Activated naive CD8-positive, alpha-beta T cell treated with anti-CD3 and anti-CD28 coated beads, Interleukin-2, amount 50 U/mL, for 24 hours (primary cell): ENCODE results near the gene ZNF23.

ENCODE experiments used
- ATAC-seq: fragments of 150-1000 bp; cut with Tn5 transposase; one replicate; pipeline ENCODE4 v1.10.0; 2021
- DNase-seq: peaks from one replicate; pipeline ENCODE4 v3.0.0; 2021
- H3K27ac Mint-ChIP-seq: one replicate; pipeline ENCODE4 v1.8.0; 2021; ENCODE audit warnings: mild to moderate bottlenecking, mixed read lengths
- H3K27me3 Mint-ChIP-seq: one replicate; pipeline ENCODE4 v1.8.0; 2021; ENCODE audit warnings: mixed read lengths
- H3K36me3 Mint-ChIP-seq: one replicate; pipeline ENCODE4 v1.8.0; 2021; ENCODE audit warnings: low read depth, mixed read lengths
- H3K4me1 Mint-ChIP-seq: one replicate; pipeline ENCODE4 v1.8.0; 2021; ENCODE audit warnings: mixed read lengths
- H3K4me3 Mint-ChIP-seq: one replicate; pipeline ENCODE4 v1.8.0; 2021; ENCODE audit warnings: mild to moderate bottlenecking, moderate library complexity, mixed read lengths
- H3K9me3 Mint-ChIP-seq: one replicate; pipeline ENCODE4 v1.8.0; 2021; ENCODE audit warnings: mixed read lengths

The ZNF23 gene

GRCh38 chr16:71448274-71448866 is 13.7 kb downstream of the ZNF23 start:
- H3K36me3 Mint-ChIP-seq, result peaks cover 72% of the 10 kb centered on the region
- no peak overlapping the region for H3K4me3 Mint-ChIP-seq
- peaks cover 75% of the 10 kb centered on the region for H3K9me3 Mint-ChIP-seq
- no peak for DNase-seq
- no peaks in the 10 kb centered on the region for H3K27me3 Mint-ChIP-seq
- no peaks in the 10 kb centered on the region for H3K4me1 Mint-ChIP-seq
- H3K27ac Mint-ChIP-seq, result no peak overlapping the region
- ATAC-seq, result no peak

- H3K27me3 Mint-ChIP-seq, result peaks cover 15% of the 10 kb centered on the region
- no peaks in the 10 kb centered on the region for H3K4me1 Mint-ChIP-seq
- peaks cover 34% of the 10 kb centered on the region for H3K9me3 Mint-ChIP-seq
- ATAC-seq, result no peak
- peaks cover 26% of the 10 kb centered on the region for H3K36me3 Mint-ChIP-seq
- H3K4me3 Mint-ChIP-seq, result no peak overlapping the region
- no peak for DNase-seq
- H3K27ac Mint-ChIP-seq, result no peak overlapping the region
Observed at GRCh38 chr16:71443714-71444113, 18.3 kb downstream of the ZNF23 start.

DNA sequence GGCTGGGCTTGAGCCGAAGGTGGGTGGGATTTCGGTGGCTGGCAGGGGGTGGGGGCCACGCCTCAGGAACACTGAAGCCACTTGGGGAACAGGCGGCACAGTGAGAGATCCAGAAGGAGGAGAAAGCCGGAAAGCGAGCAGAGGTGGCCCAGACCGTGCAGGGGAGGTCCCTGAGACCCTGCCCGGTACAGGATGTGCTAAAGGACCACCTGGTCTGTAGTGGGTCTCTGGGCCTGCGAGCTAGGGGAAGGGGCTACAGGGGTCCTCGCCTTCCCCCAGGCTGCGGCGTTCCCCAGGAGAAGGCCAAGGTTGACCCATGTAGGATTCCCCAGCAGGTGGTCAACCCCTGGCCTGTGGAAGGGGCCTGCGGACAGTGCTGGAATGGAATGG is 20.0 kb downstream of the ZNF23 start, which contains the start of gene TLE7:
TSS of gene TLE7 (minus strand) at position 4 of the 390 bp plus-strand sequence. CDS start 8,730 bp downstream, outside the sequence.
- H3K27ac Mint-ChIP-seq, result no peak within 1 kb of the TSS
- no peak within 1 kb of the TSS for H3K4me3 Mint-ChIP-seq
- peaks cover 19% of the 10 kb centered on the region for H3K9me3 Mint-ChIP-seq
- no peaks in the 10 kb centered on the region for H3K4me1 Mint-ChIP-seq
- ATAC-seq (no peak), DNase-seq (no peak)
- peaks cover 9% of the 10 kb centered on the region for H3K36me3 Mint-ChIP-seq
- H3K27me3 Mint-ChIP-seq, result peaks cover 25% of the 10 kb centered on the region

GRCh38 chr16:71441348-71442050 is 20.5 kb downstream of the ZNF23 start:
- peak; percentile 20 for ATAC-seq
- H3K9me3 Mint-ChIP-seq, result peaks cover 19% of the 10 kb centered on the region
- peak; percentile 54 for DNase-seq
- peaks cover 8% of the 10 kb centered on the region for H3K36me3 Mint-ChIP-seq
- H3K4me3 Mint-ChIP-seq, result no peak overlapping the region
- H3K4me1 Mint-ChIP-seq, result no peaks in the 10 kb centered on the region
- peaks cover 25% of the 10 kb centered on the region for H3K27me3 Mint-ChIP-seq
- H3K27ac Mint-ChIP-seq, result no peak overlapping the region

DNA sequence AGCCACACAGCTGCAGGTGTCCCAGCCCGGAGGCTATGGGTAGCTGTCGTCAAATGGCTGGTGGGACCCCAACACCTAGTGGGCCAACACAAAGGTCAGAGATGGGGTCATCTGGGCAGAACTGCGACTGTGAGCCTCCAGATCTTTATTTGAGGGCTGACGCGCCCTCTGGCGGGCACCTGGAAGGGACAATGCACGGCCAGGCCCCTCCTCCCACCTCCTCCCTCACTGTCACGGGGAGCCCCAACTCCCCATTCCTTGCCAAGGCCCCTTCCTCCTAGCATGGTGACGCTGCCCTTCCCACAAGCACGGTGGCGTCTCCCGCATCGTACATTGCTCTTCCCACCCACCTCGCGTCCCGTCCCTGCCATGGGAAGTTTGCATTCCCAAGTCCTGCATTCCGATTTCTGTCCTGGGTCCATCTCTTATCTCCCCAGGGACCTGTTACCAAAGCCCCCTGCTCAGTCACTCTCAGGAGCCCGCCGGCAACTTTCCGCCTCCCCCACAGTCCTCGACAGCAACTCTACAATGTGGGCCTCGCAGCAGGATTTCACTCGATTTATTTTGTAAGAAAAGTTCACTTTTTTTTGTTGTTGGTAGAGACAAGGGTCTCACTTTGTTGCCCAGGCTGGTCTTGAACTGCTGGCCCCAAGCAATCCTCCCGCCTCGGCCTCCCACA is 21.2 kb downstream of the ZNF23 start:
- no peak for ATAC-seq
- H3K9me3 Mint-ChIP-seq, result peaks cover 16% of the 10 kb centered on the region
- H3K27me3 Mint-ChIP-seq, result peaks cover 27% of the 10 kb centered on the region

GRCh38 chr16:71439523-71439922 is 22.5 kb downstream of the ZNF23 start:
- H3K4me1 Mint-ChIP-seq, result no peaks in the 10 kb centered on the region
- ATAC-seq (no peak), DNase-seq (no peak)
- peaks cover 4% of the 10 kb centered on the region for H3K36me3 Mint-ChIP-seq
- H3K27me3 Mint-ChIP-seq, result peaks cover 27% of the 10 kb centered on the region
- no peak overlapping the region for H3K27ac Mint-ChIP-seq
- H3K4me3 Mint-ChIP-seq, result no peak overlapping the region
- peaks cover 8% of the 10 kb centered on the region for H3K9me3 Mint-ChIP-seq

More for the DNA sequence above, 21.2 kb downstream of the ZNF23 start:
- Mint-ChIP-seq H3K4me1 (no peaks in the 10 kb centered on the region), H3K27ac (no peak overlapping the region), H3K36me3 (peaks cover 6% of the 10 kb centered on the region), H3K4me3 (no peak overlapping the region)
- DNase-seq, result peak; percentile 17

DNA sequence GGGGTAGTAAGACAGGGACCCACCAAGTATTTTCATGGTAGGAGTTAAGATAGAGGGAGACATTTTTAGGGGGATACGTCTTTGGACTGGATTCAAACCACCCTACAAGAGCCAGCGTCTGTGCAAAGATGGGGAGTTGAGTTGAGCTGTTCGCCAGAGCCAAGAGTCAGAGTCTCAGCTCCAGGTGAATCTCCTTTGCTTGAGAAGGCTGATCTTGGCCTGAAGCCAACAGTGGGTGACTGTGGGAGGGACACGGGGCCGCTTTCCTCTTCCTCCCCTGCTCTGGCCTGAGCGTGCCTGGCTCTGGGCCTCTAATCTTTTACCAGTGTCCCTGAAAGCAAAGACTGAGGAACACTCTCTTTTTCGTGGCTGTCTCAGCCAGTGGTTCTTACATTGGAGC is 25.6 kb downstream of the ZNF23 start:
- Mint-ChIP-seq H3K27me3 (peaks cover 35% of the 10 kb centered on the region), H3K36me3 (no peaks in the 10 kb centered on the region), H3K4me3 (no peak overlapping the region), H3K27ac (no peak overlapping the region), H3K4me1 (no peaks in the 10 kb centered on the region), H3K9me3 (no peaks in the 10 kb centered on the region)
- no peak for DNase-seq
- ATAC-seq, result no peak

DNA sequence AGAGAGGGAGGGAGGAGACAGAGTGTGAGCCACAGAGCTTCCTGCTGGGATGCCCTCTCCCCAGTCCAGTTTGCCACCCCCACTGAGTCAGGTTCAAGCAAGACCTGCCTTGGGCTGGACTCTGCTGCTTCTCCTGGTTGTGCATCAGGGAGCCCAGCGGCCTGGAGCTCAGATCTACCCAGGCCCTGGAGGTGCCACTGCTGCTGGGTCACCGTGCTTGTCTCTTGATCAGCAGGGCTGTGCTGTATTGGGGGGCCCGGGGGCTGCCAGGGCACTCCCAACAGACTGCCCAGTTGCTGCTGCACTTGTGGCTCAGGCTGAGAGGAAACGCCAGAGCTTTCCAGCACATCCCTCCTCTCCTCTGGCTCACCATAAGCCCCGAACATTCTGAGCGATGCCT is 29.1 kb downstream of the ZNF23 start:
- no peaks in the 10 kb centered on the region for H3K4me1 Mint-ChIP-seq
- no peak for ATAC-seq
- peaks cover 32% of the 10 kb centered on the region for H3K27me3 Mint-ChIP-seq
- H3K4me3 Mint-ChIP-seq, result no peak overlapping the region
- DNase-seq, result no peak
- no peaks in the 10 kb centered on the region for H3K36me3 Mint-ChIP-seq
- no peaks in the 10 kb centered on the region for H3K9me3 Mint-ChIP-seq
- H3K27ac Mint-ChIP-seq, result no peak overlapping the region

DNA sequence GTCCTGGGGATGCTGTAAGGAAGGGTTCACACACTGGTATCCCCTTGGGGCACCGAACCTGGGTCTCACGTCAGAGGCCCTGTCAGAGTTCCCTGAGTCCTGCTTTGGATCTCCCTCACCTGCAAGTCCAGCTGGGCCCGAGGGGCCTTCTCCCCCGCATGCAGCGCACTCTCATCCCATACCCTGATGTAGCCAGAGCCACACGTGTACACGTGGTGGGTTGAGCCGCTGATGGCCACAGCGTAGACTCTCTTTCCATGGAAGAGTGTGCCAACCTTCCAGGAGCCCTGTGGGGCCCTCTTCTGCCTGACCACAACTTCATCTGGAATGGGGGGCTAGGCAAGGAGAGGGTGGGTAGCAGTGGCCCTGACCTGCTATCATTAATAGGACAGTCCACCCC is 30.1 kb downstream of the ZNF23 start:
- DNase-seq (no peak), ATAC-seq (no peak)
- H3K4me1 Mint-ChIP-seq, result no peaks in the 10 kb centered on the region
- no peaks in the 10 kb centered on the region for H3K36me3 Mint-ChIP-seq
- H3K9me3 Mint-ChIP-seq, result no peaks in the 10 kb centered on the region
- peaks cover 30% of the 10 kb centered on the region for H3K27me3 Mint-ChIP-seq
- no peak overlapping the region for H3K4me3 Mint-ChIP-seq
- no peak overlapping the region for H3K27ac Mint-ChIP-seq

DNA sequence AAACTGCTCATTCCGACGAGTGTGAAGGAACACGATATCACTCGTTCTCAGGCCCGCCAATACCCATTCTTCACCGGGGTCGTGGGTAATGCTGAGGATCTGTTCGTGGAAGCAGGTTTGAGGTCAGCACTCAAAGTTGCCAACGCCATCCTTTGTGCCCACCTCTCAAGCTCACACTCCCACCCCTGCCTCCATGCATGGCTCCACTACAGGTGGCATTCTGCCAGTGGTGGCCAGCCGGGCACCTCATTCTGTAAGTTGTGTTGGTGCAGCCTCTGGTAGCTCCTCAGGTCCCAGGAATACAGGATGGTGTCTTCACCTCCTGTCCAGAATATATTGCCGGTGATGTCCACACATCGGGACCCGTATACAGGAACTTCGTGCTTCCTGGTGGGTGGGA is 30.9 kb downstream of the ZNF23 start:
- H3K4me3 Mint-ChIP-seq, result no peak overlapping the region
- H3K27me3 Mint-ChIP-seq, result peaks cover 37% of the 10 kb centered on the region
- H3K4me1 Mint-ChIP-seq, result no peaks in the 10 kb centered on the region
- no peak for ATAC-seq
- H3K9me3 Mint-ChIP-seq, result no peaks in the 10 kb centered on the region
- H3K36me3 Mint-ChIP-seq, result no peaks in the 10 kb centered on the region
- no peak for DNase-seq
- H3K27ac Mint-ChIP-seq, result no peak overlapping the region

- Mint-ChIP-seq H3K9me3 (no peaks in the 10 kb centered on the region), H3K4me3 (no peak overlapping the region), H3K27me3 (peaks cover 41% of the 10 kb centered on the region), H3K27ac (no peak overlapping the region), H3K4me1 (no peaks in the 10 kb centered on the region), H3K36me3 (no peaks in the 10 kb centered on the region)
- DNase-seq (no peak), ATAC-seq (no peak)
Observed at GRCh38 chr16:71430744-71431143, 31.3 kb downstream of the ZNF23 start.

DNA sequence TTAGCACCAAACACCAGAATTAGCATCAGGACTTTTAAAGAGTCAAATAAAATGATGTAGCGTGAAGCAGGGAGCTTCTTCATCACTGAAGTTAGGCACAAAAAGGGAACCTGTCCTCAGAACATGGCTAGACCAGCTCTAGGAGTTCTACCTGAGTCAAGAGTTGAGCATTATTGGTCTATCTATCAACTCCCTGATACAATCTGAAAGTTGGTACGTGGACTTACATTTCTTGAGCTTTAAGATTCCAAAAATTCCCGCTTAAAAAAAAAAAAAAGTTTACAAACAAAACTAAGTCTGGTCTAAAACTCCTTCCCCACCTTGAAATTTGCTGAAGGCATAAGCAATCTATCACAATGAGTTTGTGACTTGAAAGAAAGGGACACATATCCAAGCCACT is 32.5 kb downstream of the ZNF23 start:
- Mint-ChIP-seq H3K9me3 (no peaks in the 10 kb centered on the region), H3K36me3 (no peaks in the 10 kb centered on the region), H3K4me1 (no peaks in the 10 kb centered on the region), H3K27ac (no peak overlapping the region), H3K4me3 (no peak overlapping the region), H3K27me3 (peaks cover 51% of the 10 kb centered on the region)
- DNase-seq, result no peak
- ATAC-seq, result no peak

DNA sequence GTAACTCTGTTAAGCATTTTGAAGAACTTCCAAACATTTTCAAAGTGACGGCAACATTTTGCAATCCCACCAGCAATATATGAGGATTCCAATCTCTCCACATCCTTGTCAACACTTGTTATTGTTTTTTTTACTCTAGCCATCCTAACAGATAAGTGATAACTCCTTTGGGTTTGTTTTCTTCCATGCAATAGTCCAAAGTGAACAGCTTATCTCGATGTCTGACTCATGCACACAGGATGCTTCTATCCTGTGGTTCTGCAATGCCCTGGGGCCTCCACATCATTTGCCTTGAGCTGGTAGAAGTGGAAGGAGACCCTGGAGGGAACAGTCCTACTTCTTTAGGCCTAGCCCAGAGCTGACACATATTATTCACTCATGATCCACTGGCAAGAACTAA is 33.2 kb downstream of the ZNF23 start:
- Mint-ChIP-seq H3K9me3 (no peaks in the 10 kb centered on the region), H3K27ac (no peak overlapping the region), H3K27me3 (peaks cover 54% of the 10 kb centered on the region), H3K4me1 (no peaks in the 10 kb centered on the region), H3K36me3 (no peaks in the 10 kb centered on the region), H3K4me3 (no peak overlapping the region)
- ATAC-seq (no peak), DNase-seq (no peak)

DNA sequence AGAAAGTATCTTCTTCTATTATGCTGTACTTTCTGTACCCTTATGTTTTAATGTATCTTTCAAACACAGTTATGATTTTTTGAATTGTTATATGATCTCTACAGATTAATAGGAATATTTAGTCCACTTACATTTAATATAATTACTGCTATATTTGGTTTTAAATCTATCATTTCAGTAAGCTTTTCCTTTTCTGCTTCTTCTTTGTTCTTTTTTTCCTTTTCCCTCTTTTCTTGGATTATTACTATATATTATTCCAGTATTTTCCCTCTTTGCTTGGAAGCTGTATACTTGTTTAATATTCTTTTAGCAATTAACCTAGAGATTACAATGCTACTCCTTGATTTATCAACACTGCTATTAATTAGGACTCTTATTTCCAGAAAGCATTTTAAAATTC is 33.7 kb downstream of the ZNF23 start:
- ATAC-seq (no peak), DNase-seq (no peak)
- no peaks in the 10 kb centered on the region for H3K4me1 Mint-ChIP-seq
- H3K36me3 Mint-ChIP-seq, result no peaks in the 10 kb centered on the region
- no peak overlapping the region for H3K27ac Mint-ChIP-seq
- no peak overlapping the region for H3K4me3 Mint-ChIP-seq
- H3K9me3 Mint-ChIP-seq, result no peaks in the 10 kb centered on the region
- peaks cover 54% of the 10 kb centered on the region for H3K27me3 Mint-ChIP-seq
